Activated CD8-positive, alpha-beta T cell treated with anti-CD3 and anti-CD28 coated beads for 36 hours (primary cell): ENCODE data around the gene LVRN. TPM values are rescaled to one million over a fixed set of nuclear protein-coding genes. Genes with fewer than 3 reads are reported as not detected.

ENCODE experiments used
- ATAC-seq: fragments of 200-7000 bp; cut with Tn5 transposase; one replicate; pipeline ENCODE4 v1.10.0; 2021; ENCODE audit warnings: mild to moderate bottlenecking, moderate library complexity
- CTCF ChIA-PET: fragments of 350-600 bp; sonication (Branson Sonifier 250); formaldehyde crosslinking; loops from one replicate; lab custom pipeline; 2021; ENCODE audit warnings: antibody characterized with exemption; lab: Charles Lee
- POLR2A ChIA-PET: fragments of 350-600 bp; sonication (Branson Sonifier 250); formaldehyde crosslinking; loops from one replicate; lab custom pipeline; 2021; ENCODE audit warnings: antibody characterized with exemption; lab: Charles Lee
- DNase-seq: peaks from one replicate; pipeline ENCODE4 v3.0.0-alpha.2; 2020
- H3K27ac Mint-ChIP-seq: one replicate; pipeline ENCODE4 v1.8.0; 2021; ENCODE audit warnings: mild to moderate bottlenecking, mixed read lengths
- H3K27me3 Mint-ChIP-seq: one replicate; pipeline ENCODE4 v1.8.0; 2021; ENCODE audit warnings: mixed read lengths
- H3K36me3 Mint-ChIP-seq: one replicate; pipeline ENCODE4 v1.8.0; 2021; ENCODE audit warnings: low read depth, mixed read lengths
- H3K4me1 Mint-ChIP-seq: one replicate; pipeline ENCODE4 v1.8.0; 2021; ENCODE audit warnings: low read depth, mixed read lengths
- H3K4me3 Mint-ChIP-seq: one replicate; pipeline ENCODE4 v1.8.0; 2021; ENCODE audit warnings: mild to moderate bottlenecking, moderate library complexity, mixed read lengths
- H3K9me3 Mint-ChIP-seq: one replicate; pipeline ENCODE4 v1.8.0; 2021; ENCODE audit warnings: mixed read lengths
- CTCF ChIP-seq: fragments of 200-600 bp; IDR thresholded peaks from one replicate; pipeline ENCODE4 v1.8.0; 2022; ENCODE audit warnings: antibody characterized with exemption, mild to moderate bottlenecking
- intact Hi-C: fragments of 100-400 bp; cut with micrococcal nuclease; formaldehyde crosslinking; loops from one replicate; pipeline ENCODE4 v1.10.0; 2022
- total RNA-seq, 2 experiments: library from RNA; stranded (reverse); gene quantifications; one replicate each; pipeline ENCODE4 v1.2.3, GENCODE V29; 2021

Gene LVRN
- total RNA-seq, 2 experiments from 2014 or later = 0.27 to 0.29 TPM

- no peak for DNase-seq
- peaks cover 8% of the 10 kb centered on the region for H3K27me3 Mint-ChIP-seq
- H3K27ac Mint-ChIP-seq = no peak overlapping the region
- no peak for ATAC-seq
- H3K4me3 Mint-ChIP-seq = no peak overlapping the region
- H3K36me3 Mint-ChIP-seq = no peaks in the 10 kb centered on the region
- ChIA-PET CTCF (interaction anchor here (1.4 kb wide), 1 partner anchor 33 kb away, joined by 6 read pairs; no protein-coding TSS in a partner anchor), POLR2A (no interaction called here)
- TF ChIP-seq CTCF = no peak
- intact Hi-C loops = no loop called here
- H3K4me1 Mint-ChIP-seq = peaks cover 29% of the 10 kb centered on the region
- no peaks in the 10 kb centered on the region for H3K9me3 Mint-ChIP-seq
These were observed 72.8 kb downstream of the LVRN start for GRCh38 chr5:116035123-116035522.

DNA sequence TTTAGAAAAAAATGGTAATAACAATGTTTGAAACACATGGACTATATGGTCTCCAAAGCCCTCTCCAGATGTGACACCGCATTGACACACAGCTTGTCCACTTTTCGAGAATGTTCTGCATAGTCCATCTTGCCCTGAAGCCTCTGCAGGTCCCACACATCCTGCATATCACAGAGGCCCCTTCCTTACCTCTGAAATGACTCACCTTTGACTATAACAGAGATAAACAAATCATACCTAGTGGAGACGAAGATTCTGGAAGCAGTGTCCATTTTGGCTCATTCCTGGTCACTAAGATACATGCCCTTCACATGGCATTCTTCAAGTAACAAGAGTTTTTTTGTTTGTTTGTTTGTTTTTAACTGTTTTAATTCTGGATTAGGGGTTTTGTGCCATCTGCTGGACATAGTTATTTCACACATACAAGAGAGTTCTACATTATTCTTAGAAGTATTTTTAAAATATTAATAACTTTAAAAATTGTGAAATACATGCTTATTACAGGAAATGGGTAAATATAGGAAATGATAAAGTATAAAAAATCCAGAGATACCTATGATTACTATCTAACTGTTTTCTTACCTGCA lies 75.1 kb downstream of the LVRN start:
- intact Hi-C loops = no loop called here
- H3K27ac Mint-ChIP-seq = no peak overlapping the region
- H3K4me3 Mint-ChIP-seq = no peak overlapping the region
- ChIA-PET CTCF (no interaction called here), POLR2A (no interaction called here)
- H3K4me1 Mint-ChIP-seq = peaks cover 24% of the 10 kb centered on the region
- no peak for TF ChIP-seq CTCF
- H3K27me3 Mint-ChIP-seq = peaks cover 10% of the 10 kb centered on the region
- H3K36me3 Mint-ChIP-seq = no peaks in the 10 kb centered on the region
- ATAC-seq = no peak
- H3K9me3 Mint-ChIP-seq = no peaks in the 10 kb centered on the region
- DNase-seq = no peak

- Mint-ChIP-seq H3K4me1 (peaks cover 21% of the 10 kb centered on the region), H3K27ac (peak overlapping the region; percentile 75), H3K4me3 (no peak overlapping the region), H3K27me3 (peaks cover 12% of the 10 kb centered on the region), H3K36me3 (no peaks in the 10 kb centered on the region), H3K9me3 (no peaks in the 10 kb centered on the region)
- peak; percentile 88 for ATAC-seq
- ChIA-PET CTCF (interaction anchor here (0.9 kb wide), 1 partner anchor 30 kb away, joined by 5 read pairs; no protein-coding TSS in a partner anchor), POLR2A (no interaction called here)
- intact Hi-C loops = no loop called here
- TF ChIP-seq CTCF = no peak
- peak; percentile 72 for DNase-seq
These were observed 76.5 kb downstream of the LVRN start for GRCh38 chr5:116038817-116039216.

DNA sequence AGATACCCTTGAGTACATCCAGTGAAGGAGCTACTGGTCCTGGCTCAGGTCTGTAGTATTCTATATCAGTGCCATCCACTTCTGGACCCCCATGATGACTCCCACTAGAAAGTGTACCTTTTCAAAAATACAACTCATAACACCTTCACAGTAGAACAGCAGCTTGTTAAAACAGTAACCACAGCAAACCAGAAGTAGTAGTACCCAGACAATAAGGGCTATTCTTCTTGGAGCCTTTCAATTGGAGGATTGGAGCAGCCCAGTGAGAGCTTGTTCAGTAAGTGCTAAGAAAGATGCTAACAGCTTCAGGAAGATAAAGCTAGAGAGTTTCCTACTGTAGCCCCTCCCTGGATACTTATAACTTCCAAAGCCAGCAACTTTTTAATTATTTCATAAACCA lies 80.1 kb downstream of the LVRN start:
- POLR2A ChIA-PET = no interaction called here
- ATAC-seq (no peak), DNase-seq (no peak)
- Mint-ChIP-seq H3K4me1 (peaks cover 18% of the 10 kb centered on the region), H3K36me3 (no peaks in the 10 kb centered on the region), H3K27me3 (peaks cover 7% of the 10 kb centered on the region), H3K4me3 (no peak overlapping the region), H3K9me3 (no peaks in the 10 kb centered on the region), H3K27ac (no peak overlapping the region)
- TF ChIP-seq CTCF = no peak
- CTCF ChIA-PET = interaction anchor here (1.4 to 2.2 kb wide), 2 partner anchors 16 to 41 kb away, joined by 3 to 4 read pairs; no protein-coding TSS in a partner anchor
- intact Hi-C loops = no loop called here

GRCh38 chr5:116044073-116044472 lies 81.8 kb downstream of the LVRN start:
- H3K9me3 Mint-ChIP-seq = no peaks in the 10 kb centered on the region
- no peaks in the 10 kb centered on the region for H3K36me3 Mint-ChIP-seq
- ChIA-PET POLR2A (interaction anchor here (1.2 kb wide), 1 partner anchor 17 kb away, joined by 3 read pairs; no protein-coding TSS in a partner anchor), CTCF (interaction anchor here (1.4 to 2.2 kb wide), 2 partner anchors 14 to 43 kb away, joined by 3 to 4 read pairs; no protein-coding TSS in a partner anchor)
- intact Hi-C loops = no loop called here
- H3K4me1 Mint-ChIP-seq = peaks cover 4% of the 10 kb centered on the region
- no peak overlapping the region for H3K4me3 Mint-ChIP-seq
- ATAC-seq = no peak
- no peak overlapping the region for H3K27ac Mint-ChIP-seq
- DNase-seq = no peak
- peaks cover 11% of the 10 kb centered on the region for H3K27me3 Mint-ChIP-seq
- no peak for TF ChIP-seq CTCF
